Esophagus squamous epithelium (tissue), 4 donors: Measurements from ENCODE around the gene NIN.

Experiments used
- POLR2A ChIP-seq, 4 donors: fragments of 450-650 bp; IDR thresholded peaks; one replicate each; pipeline ENCODE4 v1.6.1; 2017; ENCODE audit warnings: antibody characterized with exemption in 4 of 4, mild to moderate bottlenecking in 4 of 4, moderate library complexity in 3 of 4
- TF ChIP-seq, protein P1 (sequence below), 6 experiments: fragments of 450-650 bp in 4 of 6; fragments of 200-600 bp in 2 of 6; sonication (generic) in 2 of 6; IDR thresholded peaks; one replicate each; pipeline ENCODE4 v1.5.1; 2016 to 2019; ENCODE audit warnings: antibody characterized with exemption in 6 of 6, mild to moderate bottlenecking in 4 of 6, moderate library complexity in 4 of 6

DNA sequence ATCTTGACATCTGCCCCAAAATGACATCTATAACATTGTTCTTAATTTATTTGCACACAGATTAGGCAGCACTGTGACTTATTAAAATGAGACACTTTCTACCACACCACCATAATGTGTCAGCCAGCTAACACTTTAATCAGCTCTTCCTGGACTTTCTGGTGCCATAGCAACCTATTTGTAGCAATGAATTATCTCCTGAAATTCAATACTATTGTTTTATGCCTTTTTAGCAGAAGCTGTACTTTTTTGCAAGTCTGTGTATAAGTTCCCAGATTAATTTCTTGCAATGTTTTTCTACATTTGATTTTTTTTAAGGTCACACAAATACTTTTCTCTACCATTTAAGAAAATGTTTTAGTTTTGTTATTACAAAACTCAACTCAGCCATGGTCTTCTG lies 90.1 kb downstream of the NIN start:
- TF ChIP-seq, protein P1, sequence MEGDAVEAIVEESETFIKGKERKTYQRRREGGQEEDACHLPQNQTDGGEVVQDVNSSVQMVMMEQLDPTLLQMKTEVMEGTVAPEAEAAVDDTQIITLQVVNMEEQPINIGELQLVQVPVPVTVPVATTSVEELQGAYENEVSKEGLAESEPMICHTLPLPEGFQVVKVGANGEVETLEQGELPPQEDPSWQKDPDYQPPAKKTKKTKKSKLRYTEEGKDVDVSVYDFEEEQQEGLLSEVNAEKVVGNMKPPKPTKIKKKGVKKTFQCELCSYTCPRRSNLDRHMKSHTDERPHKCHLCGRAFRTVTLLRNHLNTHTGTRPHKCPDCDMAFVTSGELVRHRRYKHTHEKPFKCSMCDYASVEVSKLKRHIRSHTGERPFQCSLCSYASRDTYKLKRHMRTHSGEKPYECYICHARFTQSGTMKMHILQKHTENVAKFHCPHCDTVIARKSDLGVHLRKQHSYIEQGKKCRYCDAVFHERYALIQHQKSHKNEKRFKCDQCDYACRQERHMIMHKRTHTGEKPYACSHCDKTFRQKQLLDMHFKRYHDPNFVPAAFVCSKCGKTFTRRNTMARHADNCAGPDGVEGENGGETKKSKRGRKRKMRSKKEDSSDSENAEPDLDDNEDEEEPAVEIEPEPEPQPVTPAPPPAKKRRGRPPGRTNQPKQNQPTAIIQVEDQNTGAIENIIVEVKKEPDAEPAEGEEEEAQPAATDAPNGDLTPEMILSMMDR (IDR thresholded peaks at IDR 0.05): no peak
- TF ChIP-seq POLR2A (IDR thresholded peaks at IDR 0.05): no peak
